H7 (cell line): ENCODE measurements around the gene EMX1. TPM values are rescaled to one million over a fixed set of nuclear protein-coding genes. Genes with fewer than 3 reads are reported as not detected.

Experiments used
- DNase-seq: peaks from one replicate; pipeline ENCODE4 v3.0.0; 2012
- H3K27me3 ChIP-seq: 2 replicates; pipeline ENCODE4 v1.6.0; 2011; ENCODE audit warnings: mild to moderate bottlenecking, low read length; ENCODE audit not compliant: control insufficient read depth, insufficient read depth
- H3K36me3 ChIP-seq: replicated peaks from 2 replicates; pipeline ENCODE4 v1.5.1; 2011; ENCODE audit warnings: low read length; ENCODE audit not compliant: control insufficient read depth, insufficient read depth
- H3K4me3 ChIP-seq: 2 replicates; pipeline ENCODE4 v1.5.1; 2011; ENCODE audit warnings: low read depth, mild to moderate bottlenecking, control low read depth, low read length, moderate library complexity; ENCODE audit not compliant: insufficient read depth
- total RNA-seq: library from RNA; depleted of rRNA; stranded (reverse); fragments of >200 nt; shearing (Covaris generic); gene quantifications from 2 replicates; pipeline ENCODE4 v1.2.3, GENCODE V29; 2014

EMX1 gene
- total RNA-seq, 1 experiment from 2014 or later, result 0.28 TPM

DNA sequence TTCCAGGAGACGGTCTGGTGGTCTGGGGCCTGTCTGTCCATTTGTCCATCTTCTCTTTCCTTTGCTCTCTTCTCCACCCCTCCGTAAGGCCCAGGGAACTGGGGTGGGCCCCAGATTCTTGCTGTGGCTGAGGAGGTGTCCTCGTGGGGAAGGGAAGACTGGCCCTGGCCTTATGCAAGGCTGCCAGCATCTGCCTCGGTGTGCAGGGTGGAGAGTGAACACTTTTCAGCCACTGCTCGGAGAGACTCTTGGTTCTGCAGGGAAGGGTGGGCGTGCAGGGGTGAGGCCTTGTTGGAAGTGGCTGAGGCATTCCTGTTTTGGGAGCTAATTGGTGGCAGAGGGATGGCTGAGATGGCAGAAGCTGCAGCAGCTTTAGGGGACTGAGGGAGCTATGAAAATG lies 23.0 kb downstream of the EMX1 start:
- Histone ChIP-seq H3K36me3 (no peaks in the 10 kb centered on the region), H3K27me3 (peaks cover 8% of the 10 kb centered on the region), H3K4me3 (no peak overlapping the region)
- DNase-seq, result no peak

DNA sequence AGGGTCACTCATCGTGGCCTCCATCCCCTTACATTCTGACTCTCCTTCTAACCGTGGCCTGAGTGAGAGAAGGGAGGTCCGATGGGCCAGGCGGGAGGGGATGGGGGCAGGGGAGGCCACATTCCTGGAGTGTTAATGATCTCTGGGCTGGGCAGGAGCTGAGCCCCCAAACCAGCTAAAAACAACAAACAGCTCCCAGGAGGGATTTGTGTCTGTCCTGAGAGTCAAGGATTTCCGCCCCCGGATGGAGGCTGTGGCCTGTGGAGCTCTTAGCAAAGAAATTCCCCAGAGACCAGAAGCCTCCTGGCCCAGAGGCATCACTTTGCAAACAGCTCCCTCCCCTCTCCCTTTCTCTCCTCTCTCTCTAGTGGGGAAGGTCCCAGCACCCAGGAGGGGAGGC lies 23.5 kb downstream of the EMX1 start:
- Histone ChIP-seq H3K4me3 (no peak overlapping the region), H3K27me3 (peaks cover 7% of the 10 kb centered on the region), H3K36me3 (no peaks in the 10 kb centered on the region)
- peak; percentile 81 for DNase-seq

DNA sequence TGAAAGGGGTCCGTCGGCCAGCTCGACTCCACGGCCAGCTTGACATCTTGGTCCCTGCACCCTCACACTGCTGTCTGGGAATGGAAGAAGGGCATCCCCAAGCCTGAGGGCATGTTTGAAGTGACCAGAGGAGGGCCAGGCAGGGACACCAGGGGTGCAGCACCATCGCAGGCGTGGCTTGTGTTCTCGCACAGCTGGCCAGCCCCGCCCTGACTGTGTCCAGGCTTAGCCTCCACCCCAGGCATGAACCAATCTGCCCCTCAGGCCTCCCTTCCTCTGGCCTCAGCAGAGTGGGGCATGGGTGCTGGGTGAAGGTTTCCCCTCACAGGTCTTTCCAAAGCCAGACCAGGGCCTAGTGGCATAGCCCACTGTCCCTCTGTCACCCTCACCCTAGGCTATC lies 25.0 kb downstream of the EMX1 start:
- DNase-seq, result no peak
- Histone ChIP-seq H3K27me3 (peaks cover 2% of the 10 kb centered on the region; the same call in 1 of the 2 replicates), H3K36me3 (no peaks in the 10 kb centered on the region), H3K4me3 (no peak overlapping the region)

DNA sequence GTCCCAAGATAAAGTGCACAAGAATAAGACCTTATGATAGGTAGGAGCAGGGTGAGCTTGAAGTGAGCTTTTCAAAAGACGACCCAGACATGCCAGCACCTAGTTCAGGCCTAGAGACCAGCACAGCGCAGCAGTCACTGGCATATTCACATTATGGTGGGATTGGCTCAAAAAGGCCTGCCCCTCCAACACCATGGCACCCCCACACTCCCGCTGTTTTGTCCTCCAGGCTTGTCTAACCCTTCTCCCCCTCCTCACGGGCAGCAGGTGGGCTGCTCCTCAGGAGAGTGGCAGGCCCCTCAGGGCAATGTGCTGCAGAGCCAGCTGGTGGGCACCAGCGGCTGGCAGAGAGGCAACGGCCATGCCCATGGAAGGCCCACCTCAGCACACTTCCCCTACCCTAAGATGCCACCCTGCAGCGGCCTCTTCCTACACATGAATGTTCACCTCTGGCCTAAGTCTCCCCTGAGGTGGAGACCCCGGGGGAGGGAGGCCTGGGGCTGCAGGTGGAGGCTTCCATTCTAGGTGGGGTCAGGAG lies 25.6 kb downstream of the EMX1 start:
- no peaks in the 10 kb centered on the region for H3K27me3 ChIP-seq

DNA sequence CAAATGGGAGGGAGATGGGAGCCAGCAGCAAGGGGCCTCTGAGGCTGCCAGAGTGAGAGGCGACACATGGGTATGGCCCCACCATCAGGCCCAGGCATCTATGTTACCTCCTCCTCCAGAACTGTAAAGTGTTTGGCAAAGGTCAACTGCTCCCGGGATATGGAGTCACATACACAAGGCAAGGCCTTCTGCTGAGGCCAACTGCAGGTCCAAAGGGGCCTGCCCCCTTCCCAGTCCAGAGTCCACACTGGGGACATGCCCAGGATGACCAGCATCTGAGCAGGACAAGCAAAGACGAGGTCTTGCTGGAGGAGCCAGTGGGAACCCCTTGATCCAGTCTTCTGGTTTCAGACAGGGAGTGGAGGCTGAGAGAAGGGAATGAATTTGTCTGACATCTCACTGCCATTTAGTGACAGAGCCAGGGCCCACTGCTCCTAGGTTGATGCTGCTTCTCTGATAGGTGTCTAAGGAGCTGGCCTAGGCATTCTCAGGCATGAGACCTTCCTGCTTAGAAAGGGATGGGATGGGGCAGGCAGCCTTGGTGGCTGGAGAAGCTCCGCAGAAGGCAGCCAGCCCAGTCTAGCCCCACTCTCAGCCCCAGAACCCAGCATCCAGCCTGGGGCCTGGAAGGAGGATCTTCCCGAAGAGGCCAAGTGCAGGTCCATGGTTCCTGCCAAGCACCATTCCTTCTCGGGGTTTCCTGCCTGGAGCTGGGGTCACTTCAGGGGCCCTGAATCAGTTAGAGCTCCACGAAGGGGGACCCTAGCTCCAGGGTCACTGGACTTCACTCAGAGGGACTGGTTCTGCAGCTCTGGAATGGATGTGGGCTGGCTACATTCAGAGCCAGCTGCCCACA lies 26.4 kb downstream of the EMX1 start:
- no peak for DNase-seq
- Histone ChIP-seq H3K36me3 (no peaks in the 10 kb centered on the region), H3K4me3 (no peak overlapping the region), H3K27me3 (no peaks in the 10 kb centered on the region)

More for the DNA sequence above, 25.6 kb downstream of the EMX1 start:
- Histone ChIP-seq H3K4me3 (no peak overlapping the region), H3K36me3 (no peaks in the 10 kb centered on the region)
- no peak for DNase-seq

DNA sequence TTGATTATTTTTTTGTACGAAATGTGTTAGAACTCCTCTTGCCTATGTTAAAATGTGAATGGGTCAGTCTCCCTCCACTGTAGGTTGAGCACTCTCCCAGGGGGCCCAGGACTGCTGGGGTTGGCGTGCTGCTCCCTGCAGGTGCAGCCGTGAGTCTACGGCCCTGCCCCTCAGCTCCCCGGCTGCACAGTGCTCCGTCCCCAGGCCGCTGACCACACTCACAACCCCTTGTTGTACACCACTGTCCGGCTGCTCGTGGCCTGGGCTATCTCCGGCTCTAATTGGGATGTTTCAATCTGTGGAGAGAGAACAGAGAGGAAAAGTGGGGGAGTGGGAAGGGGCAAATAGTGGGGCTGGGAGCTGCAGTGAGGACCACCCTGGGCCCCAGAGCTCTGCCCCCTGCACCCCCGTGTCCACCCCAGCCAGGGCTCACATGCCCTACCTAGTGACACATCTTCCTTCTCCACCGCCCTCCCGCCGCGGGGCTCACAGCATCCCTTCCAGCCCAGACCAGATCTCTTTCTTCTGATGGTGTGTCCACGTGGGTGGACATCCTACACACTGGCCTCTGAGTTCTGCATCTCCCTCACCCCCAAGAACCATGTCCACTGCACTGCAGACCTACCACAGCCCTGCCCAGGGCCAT lies 27.6 kb downstream of the EMX1 start:
- Histone ChIP-seq H3K27me3 (no peaks in the 10 kb centered on the region), H3K36me3 (no peaks in the 10 kb centered on the region), H3K4me3 (no peak overlapping the region)
- no peak for DNase-seq

DNA sequence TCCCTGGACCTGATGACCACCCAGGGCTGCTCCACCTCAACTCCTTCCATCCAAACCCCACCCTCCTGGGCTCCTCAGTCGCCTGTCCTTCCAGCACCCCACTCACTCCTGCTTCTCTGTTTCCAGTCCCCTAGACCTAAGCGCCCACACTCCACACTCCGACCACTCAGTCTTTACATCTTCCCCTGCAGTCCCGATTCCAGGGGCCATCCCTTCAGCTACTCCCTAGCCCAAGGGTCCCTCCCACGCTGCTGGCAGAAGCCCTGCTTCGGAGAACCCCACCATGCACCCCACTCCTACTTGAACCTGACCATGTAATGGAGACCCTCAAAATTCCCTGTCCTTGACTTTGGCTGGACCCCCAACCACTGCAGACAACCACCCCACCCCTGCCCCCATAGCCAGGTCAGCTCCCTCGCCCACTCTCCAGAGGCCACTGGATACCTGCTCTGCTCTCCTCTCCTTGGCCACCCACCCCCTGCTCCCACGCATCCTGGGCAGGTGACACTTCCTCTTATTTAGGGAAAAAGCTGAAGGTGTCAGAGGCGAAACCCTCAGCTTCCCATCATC lies 28.2 kb downstream of the EMX1 start:
- DNase-seq, result no peak
- Histone ChIP-seq H3K4me3 (no peak overlapping the region), H3K36me3 (no peaks in the 10 kb centered on the region; the same call in 1 of the 2 replicates), H3K27me3 (no peaks in the 10 kb centered on the region)

DNA sequence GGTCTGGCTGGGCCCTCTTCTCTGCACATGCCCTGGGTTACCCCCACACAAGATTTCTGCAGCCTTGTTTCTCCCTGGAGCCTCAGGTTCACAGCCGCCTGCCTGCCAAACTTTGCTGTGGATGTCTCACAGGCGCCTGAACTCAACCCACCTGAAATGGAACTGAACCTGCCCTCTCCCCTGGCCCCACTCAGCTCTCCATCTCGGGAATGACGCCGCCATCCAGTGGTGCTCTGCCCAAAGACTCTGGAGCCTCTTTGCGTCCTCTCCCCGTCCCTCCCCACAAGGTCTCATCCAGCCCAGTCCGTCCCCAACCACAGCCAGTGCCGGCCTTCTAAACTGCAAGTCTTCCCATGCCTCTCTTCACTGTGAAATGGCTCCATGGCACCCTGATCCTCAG lies 29.1 kb downstream of the EMX1 start:
- no peaks in the 10 kb centered on the region; the same call in 1 of the 2 replicates for H3K36me3 ChIP-seq
- DNase-seq, result peak; percentile 57
- H3K27me3 ChIP-seq, result no peaks in the 10 kb centered on the region
- H3K4me3 ChIP-seq, result no peak overlapping the region

DNA sequence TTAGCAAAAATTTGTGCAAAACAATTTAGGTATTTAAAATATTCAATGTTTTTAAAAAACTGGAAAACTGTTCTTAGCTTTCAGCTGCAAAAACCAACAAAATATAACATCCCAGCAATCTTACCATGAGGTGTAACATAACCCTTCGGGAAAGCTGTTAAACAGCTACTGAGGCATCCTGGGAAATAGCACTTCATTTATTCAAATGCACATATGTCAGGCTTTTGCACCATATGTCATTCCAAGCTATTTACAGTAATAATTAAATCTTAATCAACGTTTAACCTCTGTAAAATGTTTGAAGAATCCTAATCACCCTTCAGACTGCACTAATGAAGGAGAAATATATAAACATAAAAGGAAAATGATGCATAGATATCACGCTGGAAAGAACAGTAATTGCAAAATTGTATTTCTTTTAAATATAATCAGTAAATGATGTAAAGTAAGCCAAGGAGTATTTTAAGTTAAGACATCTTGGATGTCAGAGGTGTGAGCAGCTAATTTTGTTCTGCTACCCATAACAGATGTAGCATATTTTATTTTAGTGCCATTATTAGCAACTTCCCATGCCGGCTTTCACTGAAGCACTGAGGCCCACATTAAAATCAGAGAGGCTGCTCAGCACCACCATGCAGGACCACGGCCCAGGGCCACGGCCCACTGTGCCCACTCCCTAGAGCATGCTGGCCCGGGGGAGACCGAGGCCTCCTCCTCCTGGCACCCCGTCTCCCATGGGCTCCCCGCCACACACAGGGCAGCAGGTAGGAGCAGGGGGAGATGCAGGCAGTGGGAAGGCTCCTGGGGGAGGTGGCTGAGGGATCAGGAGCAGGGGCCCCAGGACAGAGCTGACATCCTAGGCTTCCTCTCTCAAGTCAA lies 30.9 kb downstream of the EMX1 start:
- H3K36me3 ChIP-seq, result no peaks in the 10 kb centered on the region; the same call in 1 of the 2 replicates
- no peaks in the 10 kb centered on the region for H3K27me3 ChIP-seq
- H3K4me3 ChIP-seq, result no peak overlapping the region
- no peak for DNase-seq

DNA sequence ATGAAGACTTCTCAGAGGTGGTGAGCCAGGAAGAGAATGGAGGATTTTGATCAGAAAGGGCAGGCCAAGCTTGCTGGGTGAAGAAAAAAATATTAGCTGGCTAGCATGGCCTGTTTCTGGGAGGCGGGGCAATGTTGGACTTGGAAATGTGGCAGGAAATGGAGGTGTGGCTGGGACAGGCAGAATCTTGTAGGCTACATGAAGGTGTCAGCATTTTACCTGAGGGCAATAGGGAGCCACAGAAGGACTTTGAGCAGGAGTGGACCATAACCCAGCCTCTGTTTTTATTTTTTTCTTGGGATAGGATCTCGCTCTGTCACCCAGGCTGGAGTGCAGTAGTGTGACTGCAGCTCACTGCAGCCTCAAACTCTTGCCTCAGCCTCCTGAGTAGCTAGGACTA lies 31.7 kb downstream of the EMX1 start:
- Histone ChIP-seq H3K36me3 (no peaks in the 10 kb centered on the region; the same call in 1 of the 2 replicates), H3K4me3 (no peak overlapping the region), H3K27me3 (no peaks in the 10 kb centered on the region)
- no peak for DNase-seq

DNA sequence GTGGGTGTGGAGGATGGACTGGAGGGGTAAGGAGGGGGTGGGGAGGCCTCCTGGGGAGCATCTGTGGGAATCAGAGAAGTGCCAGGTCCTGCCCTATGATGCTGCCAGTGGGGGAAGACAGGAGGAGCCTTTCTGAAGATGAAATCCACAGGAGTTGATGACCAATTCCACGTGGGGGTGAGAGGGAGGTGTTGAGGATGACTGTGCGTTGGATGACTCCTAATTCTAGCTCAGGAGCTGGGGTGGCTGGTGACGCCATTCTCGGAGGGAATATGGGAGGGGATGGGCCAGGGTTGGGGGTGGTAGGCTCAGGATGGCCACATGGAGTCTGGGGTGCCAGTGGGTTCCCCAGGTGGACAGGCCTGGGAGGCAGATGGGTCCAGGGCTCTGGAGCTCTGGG lies 32.3 kb downstream of the EMX1 start:
- Histone ChIP-seq H3K27me3 (no peaks in the 10 kb centered on the region), H3K4me3 (no peak overlapping the region), H3K36me3 (no peaks in the 10 kb centered on the region; the same call in 1 of the 2 replicates)
- no peak for DNase-seq

DNA sequence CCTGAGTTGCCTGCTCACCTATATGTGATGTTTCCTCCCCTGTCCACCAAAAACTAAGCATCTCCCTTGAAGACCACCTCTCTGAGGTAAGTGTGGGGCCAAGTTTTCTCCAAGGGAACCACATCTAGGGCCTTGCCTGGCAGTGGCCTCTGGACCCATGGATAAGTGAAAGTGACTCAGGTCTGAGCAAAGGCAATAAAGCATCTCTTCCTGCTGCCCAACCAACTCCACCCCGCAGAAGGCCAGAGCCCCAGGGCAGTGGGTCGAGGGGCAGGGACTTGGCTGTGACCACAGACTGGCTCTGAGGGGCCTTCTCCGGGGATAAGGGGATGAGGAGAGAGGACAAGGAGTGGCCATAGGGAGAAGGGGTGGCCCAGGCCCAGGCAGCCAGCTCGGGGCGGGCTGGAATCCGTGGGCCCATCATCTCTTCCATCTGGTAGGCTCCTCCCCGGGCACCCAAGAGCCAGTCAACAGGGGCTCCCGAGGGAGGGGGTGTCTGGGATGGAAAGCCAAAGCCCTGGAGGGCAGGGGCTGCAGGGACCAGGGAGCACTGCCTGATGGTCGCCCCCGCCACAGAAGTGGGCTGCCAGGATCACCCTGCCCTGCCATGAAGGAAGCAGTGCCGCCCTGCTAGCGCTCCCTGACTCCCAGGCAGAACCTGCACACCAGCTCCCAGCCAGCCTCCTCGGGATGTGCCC lies 33.4 kb downstream of the EMX1 start:
- peak; percentile 84 for DNase-seq
- no peaks in the 10 kb centered on the region for H3K27me3 ChIP-seq

DNA sequence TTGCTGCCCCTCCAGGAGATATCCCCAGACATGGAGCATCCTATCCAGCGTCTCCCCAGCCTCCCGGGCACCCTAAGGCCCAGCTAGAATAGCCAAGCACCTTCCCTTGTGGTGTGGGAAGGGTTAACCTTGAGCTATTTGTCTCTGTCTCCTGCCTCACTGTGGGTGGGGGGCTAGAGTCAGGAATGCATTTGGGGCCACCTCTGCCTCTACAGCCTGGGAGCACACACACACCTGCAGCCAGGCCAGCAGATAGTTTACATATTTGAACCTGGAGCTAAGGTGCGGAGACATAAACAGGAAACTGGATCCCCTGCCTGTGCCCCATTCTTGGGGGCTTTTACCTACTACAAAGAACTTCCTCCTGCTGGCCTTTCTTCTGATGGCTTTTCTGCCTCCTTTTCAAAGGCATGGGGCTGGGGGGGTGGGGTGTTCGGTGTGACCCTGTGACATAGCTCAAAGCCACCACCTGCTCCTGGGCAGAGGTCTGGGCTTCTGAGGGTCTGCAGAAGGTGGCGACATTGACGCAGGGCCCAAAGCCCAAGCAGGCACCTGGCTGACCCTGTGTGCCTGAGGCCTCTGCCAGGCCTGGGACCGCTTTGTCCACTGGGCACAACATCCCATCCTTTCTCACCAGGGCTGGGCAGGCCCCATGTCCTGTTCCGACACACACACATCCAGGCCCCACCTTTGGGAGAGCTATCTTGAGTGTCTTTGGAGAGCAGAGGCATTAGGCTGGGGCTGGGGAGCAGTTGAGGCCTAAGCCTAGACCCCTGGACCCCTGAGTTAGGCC lies 34.2 kb downstream of the EMX1 start:
- no peaks in the 10 kb centered on the region for H3K27me3 ChIP-seq
- peak; percentile 94 for DNase-seq
- H3K36me3 ChIP-seq, result no peaks in the 10 kb centered on the region; the same call in 1 of the 2 replicates

More for the DNA sequence above, 33.4 kb downstream of the EMX1 start:
- Histone ChIP-seq H3K4me3 (no peak overlapping the region), H3K36me3 (no peaks in the 10 kb centered on the region; the same call in 1 of the 2 replicates)

More for the DNA sequence above, 34.2 kb downstream of the EMX1 start:
- H3K4me3 ChIP-seq, result no peak overlapping the region
